CD14-positive monocyte (primary cell): ENCODE results near the gene OLIG2. TPM values are rescaled to one million over a fixed set of nuclear protein-coding genes. Genes with fewer than 3 reads are reported as not detected.
A peak's percentile ranks its signal among the peaks of the same experiment; 100 is the strongest.

Experiments used
- DNase-seq, 3 donors: peaks; one replicate each; pipeline ENCODE4 v3.0.0-alpha.2; 2011 to 2022
- H2AFZ ChIP-seq: 2 replicates; pipeline ENCODE4 v1.6.0; 2012; ENCODE audit warnings: mild to moderate bottlenecking, low read depth, low read length, inconsistent platforms; ENCODE audit not compliant: insufficient read depth, poor library complexity, severe bottlenecking
- H3K27ac ChIP-seq, 2 donors: 1 replicate in 1 of 2; 2 replicates in 1 of 2; pipeline ENCODE4 v1.5.1; 2012 to 2013; ENCODE audit warnings: low read length in 2 of 2, control low read depth in 1 of 2, inconsistent platforms in 1 of 2, low read depth in 1 of 2, mild to moderate bottlenecking in 1 of 2
- H3K27me3 ChIP-seq, 2 donors: one replicate each; pipeline versions ENCODE4 v1.6.0 to v1.6.1; 2011 to 2013; ENCODE audit warnings: low read length in 2 of 2; ENCODE audit not compliant: control insufficient read depth in 2 of 2, insufficient read depth in 2 of 2
- H3K36me3 ChIP-seq, 2 donors: replicated peaks in 1 of 2; 1 replicate in 1 of 2; 2 replicates in 1 of 2; pipeline versions ENCODE4 v1.5.1 to v1.6.1; 2012 to 2013; ENCODE audit warnings: low read length in 2 of 2, control low read depth in 1 of 2, inconsistent platforms in 1 of 2, mild to moderate bottlenecking in 1 of 2; ENCODE audit not compliant: insufficient read depth in 2 of 2, control insufficient read depth in 1 of 2
- H3K4me1 ChIP-seq, 2 donors: 1 replicate in 1 of 2; 2 replicates in 1 of 2; pipeline versions ENCODE4 v1.5.1 to v1.6.1; 2012 to 2013; ENCODE audit warnings: low read length in 2 of 2, control low read depth in 1 of 2, inconsistent platforms in 1 of 2, mild to moderate bottlenecking in 1 of 2, moderate library complexity in 1 of 2; ENCODE audit not compliant: insufficient read depth in 2 of 2, control insufficient read depth in 1 of 2
- H3K4me2 ChIP-seq: replicated peaks from 2 replicates; pipeline ENCODE3; 2012; ENCODE audit warnings: low read length, moderate library complexity, mild to moderate bottlenecking; ENCODE audit not compliant: poor library complexity, severe bottlenecking; ENCODE audit errors: extremely low read depth
- H3K4me3 ChIP-seq, 3 experiments: fragments of 200-600 bp in 1 of 3; sonication (generic) in 1 of 3; replicated peaks in 1 of 3; 1 replicate in 2 of 3; 2 replicates in 1 of 3; pipeline ENCODE4 v1.5.1; 2011 to 2013; ENCODE audit warnings: low read length in 3 of 3, mild to moderate bottlenecking in 3 of 3, control low read depth in 2 of 3, low read depth in 2 of 3, inconsistent platforms in 1 of 3, moderate library complexity in 1 of 3
- H3K79me2 ChIP-seq: 2 replicates; pipeline ENCODE4 v1.6.0; 2012; ENCODE audit warnings: mild to moderate bottlenecking, control low read depth, inconsistent platforms, low read length, moderate library complexity; ENCODE audit not compliant: insufficient read depth
- H3K9ac ChIP-seq: 2 replicates; pipeline ENCODE4 v1.6.0; 2017; ENCODE audit warnings: low read length, mild to moderate bottlenecking; ENCODE audit not compliant: insufficient read depth, poor library complexity, severe bottlenecking
- H3K9me3 ChIP-seq, 2 donors: replicated peaks in 1 of 2; 1 replicate in 1 of 2; 2 replicates in 1 of 2; pipeline versions ENCODE4 v1.5.1 to v1.6.1; 2012 to 2013; ENCODE audit warnings: low read length in 2 of 2, control low read depth in 1 of 2; ENCODE audit not compliant: control insufficient read depth in 1 of 2, insufficient read depth in 1 of 2
- H4K20me1 ChIP-seq: 2 replicates; pipeline ENCODE4 v1.6.0; 2012; ENCODE audit warnings: mild to moderate bottlenecking, low read length, control low read depth, moderate library complexity; ENCODE audit not compliant: insufficient read depth
- H3K27ac Mint-ChIP-seq, 7 donors: one replicate each; pipeline ENCODE4 v1.8.0; 2020; ENCODE audit warnings: mild to moderate bottlenecking in 7 of 7, mixed read lengths in 7 of 7, moderate library complexity in 6 of 7, inconsistent platforms in 2 of 7
- H3K27me3 Mint-ChIP-seq, 3 donors: one replicate each; pipeline ENCODE4 v1.8.0; 2021 to 2022; ENCODE audit warnings: low read depth in 3 of 3, mild to moderate bottlenecking in 3 of 3, mixed read lengths in 3 of 3, moderate library complexity in 3 of 3, inconsistent platforms in 1 of 3
- H3K36me3 Mint-ChIP-seq, 2 donors: one replicate each; pipeline ENCODE4 v1.8.0; 2020; ENCODE audit warnings: mixed read lengths in 2 of 2, inconsistent platforms in 1 of 2, mild to moderate bottlenecking in 1 of 2
- H3K4me1 Mint-ChIP-seq: one replicate; pipeline ENCODE4 v1.8.0; 2020; ENCODE audit warnings: mild to moderate bottlenecking, mixed read lengths
- H3K4me3 Mint-ChIP-seq, 2 donors: one replicate each; pipeline ENCODE4 v1.8.0; 2020; ENCODE audit warnings: mild to moderate bottlenecking in 2 of 2, mixed read lengths in 2 of 2, moderate library complexity in 1 of 2
- H3K9me3 Mint-ChIP-seq, 7 donors: one replicate each; pipeline ENCODE4 v1.8.0; 2020 to 2022; ENCODE audit warnings: mixed read lengths in 7 of 7, mild to moderate bottlenecking in 6 of 7, moderate library complexity in 6 of 7, inconsistent platforms in 2 of 7
- WGBS: methylation state at CpG from one replicate; pipeline ENCODE4 v1.1.5; 2013; ENCODE audit warnings: missing lambda C conversion rate; ENCODE audit not compliant: insufficient coverage; 5-methylcytosine and 5-hydroxymethylcytosine counted together
- intact Hi-C, 2 donors: fragments of 100-400 bp; cut with micrococcal nuclease; formaldehyde crosslinking; loops; one replicate each; pipeline versions ENCODE4 v1.15.0 to v1.15.1; 2023
- polyA plus RNA-seq, 3 donors: library from polyadenylated mRNA; depleted of rRNA in 1 of 3; unstranded in 2 of 3; stranded (reverse) in 1 of 3; fragments of 300-500 nt in 2 of 3; fragments of >200 nt in 1 of 3; fragmentation: Illumina TruSeq in 2 of 3; gene quantifications; 1 replicate in 2 of 3; 2 replicates in 1 of 3; pipeline ENCODE4 v1.2.3, GENCODE V29; 2012 to 2021
- TF ChIP-seq, protein P1 (sequence below): fragments of 200-600 bp; IDR thresholded peaks from one replicate; pipeline ENCODE4 v1.8.0; 2022; ENCODE audit warnings: antibody characterized with exemption, mild to moderate bottlenecking

Gene OLIG2
- polyA plus RNA-seq, 3 donors = 0.20 TPM; not detected in 2

DNA sequence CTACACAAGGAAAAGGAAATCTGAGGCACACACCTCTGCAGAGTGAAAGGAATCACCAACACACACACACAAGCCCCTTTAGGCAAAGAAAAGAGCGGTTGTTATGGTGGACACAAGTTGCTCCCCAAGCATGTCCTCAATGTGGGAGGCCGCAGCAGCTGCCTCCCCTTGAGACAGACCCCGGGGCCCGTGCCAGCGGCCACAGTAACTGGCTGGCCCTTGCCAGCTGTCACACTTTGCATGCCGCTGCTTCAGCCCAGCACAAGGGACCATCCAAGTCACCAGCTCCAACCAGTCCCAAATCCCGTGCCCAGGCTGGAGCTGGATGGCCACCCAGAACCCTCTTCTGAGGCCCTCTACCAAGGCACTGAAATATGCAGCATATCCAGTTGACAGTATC is 41.3 kb downstream of the OLIG2 start:
- peaks cover 77% of the 10 kb centered on the region for H3K4me1 Mint-ChIP-seq
- Histone ChIP-seq H3K27me3 (no peaks in the 10 kb centered on the region), H2AFZ (no peak overlapping the region), H3K4me1 (peaks cover 72 to 83% of the 10 kb centered on the region in 2 donors), H3K9me3 (no peaks in the 10 kb centered on the region), H3K4me3 (peak overlapping the region in 1 of 3 experiments; percentile 51), H3K4me2 (peak overlapping the region; percentile 63), H4K20me1 (no peaks in the 10 kb centered on the region), H3K79me2 (peaks cover 29% of the 10 kb centered on the region), H3K27ac (peak overlapping the region; percentile 45 to 79), H3K36me3 (no peaks in the 10 kb centered on the region), H3K9ac (peak overlapping the region; percentile 1)
- peak overlapping the region; percentile 12 to 64 for H3K4me3 Mint-ChIP-seq
- peaks cover 0 to 4% (median 0%) of the 10 kb centered on the region in 7 donors for H3K9me3 Mint-ChIP-seq
- intact Hi-C loops = no loop called here
- peak overlapping the region; percentile 79 to 93 (median 83) for H3K27ac Mint-ChIP-seq
- DNase-seq = no peak
- TF ChIP-seq, protein P1, sequence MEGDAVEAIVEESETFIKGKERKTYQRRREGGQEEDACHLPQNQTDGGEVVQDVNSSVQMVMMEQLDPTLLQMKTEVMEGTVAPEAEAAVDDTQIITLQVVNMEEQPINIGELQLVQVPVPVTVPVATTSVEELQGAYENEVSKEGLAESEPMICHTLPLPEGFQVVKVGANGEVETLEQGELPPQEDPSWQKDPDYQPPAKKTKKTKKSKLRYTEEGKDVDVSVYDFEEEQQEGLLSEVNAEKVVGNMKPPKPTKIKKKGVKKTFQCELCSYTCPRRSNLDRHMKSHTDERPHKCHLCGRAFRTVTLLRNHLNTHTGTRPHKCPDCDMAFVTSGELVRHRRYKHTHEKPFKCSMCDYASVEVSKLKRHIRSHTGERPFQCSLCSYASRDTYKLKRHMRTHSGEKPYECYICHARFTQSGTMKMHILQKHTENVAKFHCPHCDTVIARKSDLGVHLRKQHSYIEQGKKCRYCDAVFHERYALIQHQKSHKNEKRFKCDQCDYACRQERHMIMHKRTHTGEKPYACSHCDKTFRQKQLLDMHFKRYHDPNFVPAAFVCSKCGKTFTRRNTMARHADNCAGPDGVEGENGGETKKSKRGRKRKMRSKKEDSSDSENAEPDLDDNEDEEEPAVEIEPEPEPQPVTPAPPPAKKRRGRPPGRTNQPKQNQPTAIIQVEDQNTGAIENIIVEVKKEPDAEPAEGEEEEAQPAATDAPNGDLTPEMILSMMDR = no peak
- 87% methylated on average over 3 of the region's 7 CpGs for WGBS
- H3K36me3 Mint-ChIP-seq = peaks cover 4 to 7% of the 10 kb centered on the region in 2 donors
- H3K27me3 Mint-ChIP-seq = peaks cover 0 to 5% (median 3%) of the 10 kb centered on the region in 3 donors

DNA sequence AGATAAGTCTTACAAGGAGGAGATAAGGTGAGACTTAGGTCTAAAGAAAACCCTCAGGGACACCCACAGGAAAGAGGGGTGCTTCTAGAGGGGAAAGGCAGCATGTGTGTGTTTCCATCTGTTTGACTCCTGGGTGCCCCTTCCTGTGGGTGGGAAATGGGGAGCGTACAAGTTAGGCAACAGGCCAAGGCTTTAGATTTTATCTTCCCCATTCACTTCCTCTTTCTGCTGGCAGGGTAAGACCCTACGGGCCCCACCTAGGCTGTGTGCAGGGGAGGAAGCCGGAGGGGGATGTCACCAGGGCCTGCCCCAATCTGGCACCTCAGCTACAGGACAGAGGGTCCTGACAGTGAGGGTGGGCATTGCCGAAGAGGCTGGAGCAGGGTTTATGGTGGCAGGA is 41.7 kb downstream of the OLIG2 start:
- intact Hi-C loops = no loop called here
- Mint-ChIP-seq H3K9me3 (peaks cover 0 to 4% (median 0%) of the 10 kb centered on the region in 7 donors), H3K4me1 (peaks cover 79% of the 10 kb centered on the region), H3K4me3 (peak overlapping the region; percentile 12 to 64), H3K36me3 (peaks cover 7% of the 10 kb centered on the region in 2 donors), H3K27me3 (peaks cover 0 to 9% (median 4%) of the 10 kb centered on the region in 3 donors), H3K27ac (peak overlapping the region; percentile 79 to 93 (median 83))
- peak overlapping the region in 1 of 3 experiments; percentile 51 for H3K4me3 ChIP-seq
- DNase-seq = peak; percentile 46 to 73 (median 61)
- H2AFZ ChIP-seq = no peak overlapping the region
- peak overlapping the region; percentile 63 for H3K4me2 ChIP-seq
- peaks cover 33% of the 10 kb centered on the region for H3K79me2 ChIP-seq
- H3K36me3 ChIP-seq = no peaks in the 10 kb centered on the region
- no CpG with 5 or more reads among the region's 4 CpGs for WGBS
- no peaks in the 10 kb centered on the region for H4K20me1 ChIP-seq
- H3K27ac ChIP-seq = peak overlapping the region; percentile 45 to 79
- H3K9ac ChIP-seq = peak overlapping the region; percentile 1
- peaks cover under 1 to 4% of the 10 kb centered on the region in 2 donors for H3K27me3 ChIP-seq
- no peaks in the 10 kb centered on the region for H3K9me3 ChIP-seq
- H3K4me1 ChIP-seq = peaks cover 76 to 87% of the 10 kb centered on the region in 2 donors
- TF ChIP-seq, protein P1 = no peak
